Transverse colon (tissue), 4 donors: ENCODE results near the gene GADD45A.

Experiments
- CTCF ChIP-seq, 5 experiments: fragments of 200-600 bp in 3 of 5; fragments of 450-650 bp in 2 of 5; sonication (generic) in 3 of 5; IDR thresholded peaks; 1 replicate in 2 of 5; 2 replicates in 3 of 5; pipeline ENCODE4 v1.5.1; 2016 to 2017; ENCODE audit warnings: antibody characterized with exemption in 5 of 5, inconsistent platforms in 3 of 5, mild to moderate bottlenecking in 2 of 5, moderate library complexity in 1 of 5
- EP300 ChIP-seq: sonication (generic); formaldehyde crosslinking; IDR thresholded peaks from one replicate; pipeline ENCODE4 v1.6.1; 2017; ENCODE audit warnings: antibody characterized with exemption, low read depth
- POLR2A ChIP-seq: fragments of 450-650 bp; IDR thresholded peaks from one replicate; pipeline ENCODE4 v1.6.1; 2016; ENCODE audit warnings: antibody characterized with exemption, mild to moderate bottlenecking, moderate library complexity
- POLR2AphosphoS5 ChIP-seq, 3 donors: sonication (generic); formaldehyde crosslinking; IDR thresholded peaks; one replicate each; pipeline ENCODE4 v1.6.1; 2016; ENCODE audit warnings: antibody characterized with exemption in 3 of 3

GRCh38 chr1:67685067-67685557 is at the start of gene GADD45A:
- TF ChIP-seq CTCF (IDR thresholded peaks at IDR 0.05): no peak
- peak; percentile 99 for TF ChIP-seq POLR2A
- no peak for TF ChIP-seq EP300
- peak; percentile 100 for TF ChIP-seq POLR2AphosphoS5 (IDR thresholded peaks at IDR 0.05)
